ENCODE results near the gene GRM1. TPM values are rescaled to one million over a fixed set of nuclear protein-coding genes. Genes with fewer than 3 reads are reported as not detected.

GRM1 gene
- total and polyA plus RNA-seq, 2 donors (not counting 3 experiments of a cell fraction or from before 2014, with no cell fraction given), result 0.07 TPM; not detected in 1

- BruUV-seq (replicated peaks), result no TSS peak
- no peak overlapping the region for H3K4me3 ChIP-seq (replicated peaks in 1 of 3; ENCODE audit: insufficient read depth in 1 of 3, low read depth in 1 of 3, low read length in 3 of 3)
- DNase-seq (ENCODE audit: low read depth, low spot score), result no peak
- no peak for FAIRE-seq
- intact Hi-C loops (cut with micrococcal nuclease), result no loop called here
- H3K27me3 ChIP-seq (ENCODE audit: control insufficient read depth in 2 of 2, insufficient read depth in 2 of 2, low read length in 2 of 2), result no peaks in the 10 kb centered on the region
- no peaks in the 10 kb centered on the region for H3K4me1 ChIP-seq (ENCODE audit: control insufficient read depth, extremely low read depth, insufficient read depth, low read length)
- H3K27ac ChIP-seq (ENCODE audit: insufficient read depth, low read depth, low read length), result no peak overlapping the region
- no peak overlapping the region for H2AFZ ChIP-seq (ENCODE audit: low read depth, low read length)
- H3K9me3 ChIP-seq (replicated peaks; ENCODE audit: control insufficient read depth, insufficient read depth, low read length), result no peaks in the 10 kb centered on the region
- no peaks in the 10 kb centered on the region for H3K9me1 ChIP-seq (replicated peaks; ENCODE audit: control insufficient read depth, extremely low read depth, insufficient read depth, low read length)
- dilution Hi-C loops (cut with MboI; ENCODE audit: extremely low pct_ligation_motif_present, low sequenced_read_pairs), result no loop called here
- H3K36me3 ChIP-seq (ENCODE audit: control insufficient read depth in 2 of 2, extremely low read depth in 1 of 2, insufficient read depth in 2 of 2, low read length in 2 of 2), result no peaks in the 10 kb centered on the region
- POLR2A ChIA-PET, result no interaction called here
- no peaks in the 10 kb centered on the region for H3K79me2 ChIP-seq (ENCODE audit: control insufficient read depth, insufficient read depth, low read length)
- no peaks in the 10 kb centered on the region for H4K20me1 ChIP-seq (replicated peaks; ENCODE audit: control insufficient read depth, extremely low read depth, insufficient read depth, low read length)
- no peak overlapping the region for H3K4me2 ChIP-seq (ENCODE audit: insufficient read depth, low read length)
- CTCF ChIA-PET, result no interaction called here
- TF ChIP-seq MAX (IDR thresholded peaks at IDR 0.05; ENCODE audit: insufficient read depth, insufficient read length) (no peak), GATA2 (IDR thresholded peaks at IDR 0.05; ENCODE audit: insufficient read depth, insufficient read length, low read depth, low read length) (no peak), JUN (IDR thresholded peaks at IDR 0.05; ENCODE audit: borderline replicate concordance, insufficient read depth, insufficient read length, low read depth) (no peak), POLR2A (IDR thresholded peaks at IDR 0.05; ENCODE audit: low read depth, low read length) (no peak), FOS (IDR thresholded peaks at IDR 0.05; ENCODE audit: borderline replicate concordance, insufficient read depth, low read length) (no peak), EZH2 (IDR thresholded peaks at IDR 0.05; ENCODE audit: borderline replicate concordance, low read depth, low read length, severe bottlenecking) (no peak), POLR2AphosphoS5 (IDR thresholded peaks at IDR 0.05; ENCODE audit: insufficient read depth, low read depth, low read length) (no peak), MYC (IDR thresholded peaks at IDR 0.05; ENCODE audit: low read depth, low read length) (no peak)
- TF ChIP-seq, protein P1, sequence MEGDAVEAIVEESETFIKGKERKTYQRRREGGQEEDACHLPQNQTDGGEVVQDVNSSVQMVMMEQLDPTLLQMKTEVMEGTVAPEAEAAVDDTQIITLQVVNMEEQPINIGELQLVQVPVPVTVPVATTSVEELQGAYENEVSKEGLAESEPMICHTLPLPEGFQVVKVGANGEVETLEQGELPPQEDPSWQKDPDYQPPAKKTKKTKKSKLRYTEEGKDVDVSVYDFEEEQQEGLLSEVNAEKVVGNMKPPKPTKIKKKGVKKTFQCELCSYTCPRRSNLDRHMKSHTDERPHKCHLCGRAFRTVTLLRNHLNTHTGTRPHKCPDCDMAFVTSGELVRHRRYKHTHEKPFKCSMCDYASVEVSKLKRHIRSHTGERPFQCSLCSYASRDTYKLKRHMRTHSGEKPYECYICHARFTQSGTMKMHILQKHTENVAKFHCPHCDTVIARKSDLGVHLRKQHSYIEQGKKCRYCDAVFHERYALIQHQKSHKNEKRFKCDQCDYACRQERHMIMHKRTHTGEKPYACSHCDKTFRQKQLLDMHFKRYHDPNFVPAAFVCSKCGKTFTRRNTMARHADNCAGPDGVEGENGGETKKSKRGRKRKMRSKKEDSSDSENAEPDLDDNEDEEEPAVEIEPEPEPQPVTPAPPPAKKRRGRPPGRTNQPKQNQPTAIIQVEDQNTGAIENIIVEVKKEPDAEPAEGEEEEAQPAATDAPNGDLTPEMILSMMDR (IDR thresholded peaks at IDR 0.05; ENCODE audit: extremely low read depth in 1 of 2, insufficient read depth in 1 of 2, low read depth in 1 of 2, low read length in 2 of 2), result no peak
- H3K9ac ChIP-seq (replicated peaks; ENCODE audit: extremely low read depth, insufficient read depth, low read length), result no peak overlapping the region
Measured at GRCh38 chr6:146240322-146240721, 211.5 kb downstream of the GRM1 start.

Measured in endothelial cell of umbilical vein (primary cell).